ENCODE measurements around the gene GRID2. TPM values are rescaled to one million over a fixed set of nuclear protein-coding genes. Genes with fewer than 3 reads are reported as not detected.

GRID2 gene
- total and polyA plus RNA-seq, 2 donors (not counting 1 experiment from before 2014, with no cell fraction given) = under 0.01 to 0.02 TPM

DNA sequence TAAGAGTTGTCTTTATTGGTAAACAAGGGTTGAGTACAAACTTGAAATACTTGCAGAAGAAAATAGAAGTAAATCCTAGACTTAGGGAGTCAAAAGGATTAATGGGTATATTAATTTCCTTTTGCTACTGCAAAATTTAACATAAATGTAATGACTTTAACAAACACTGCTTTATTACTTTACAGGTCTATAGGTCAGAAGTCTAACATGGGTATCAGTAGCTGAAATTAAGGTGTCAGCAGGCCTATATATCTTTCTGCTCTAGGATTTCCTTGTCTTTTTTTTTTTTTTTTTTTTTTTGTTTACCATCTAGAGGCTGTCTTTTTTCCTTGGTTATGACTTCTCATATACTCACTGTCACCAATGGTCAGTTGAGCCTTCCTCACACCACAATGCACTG is 220.4 kb downstream of the GRID2 start:
- H3K27ac ChIP-seq (ENCODE audit: insufficient read depth, low read length) = no peak overlapping the region
- H2AFZ ChIP-seq (ENCODE audit: low read length) = no peak overlapping the region
- H3K4me1 ChIP-seq (ENCODE audit: control insufficient read depth, extremely low read depth, insufficient read depth, low read length) = no peaks in the 10 kb centered on the region
- no peak overlapping the region for H3K9ac ChIP-seq (ENCODE audit: insufficient read depth, low read length)
- no peaks in the 10 kb centered on the region for H3K9me3 ChIP-seq (ENCODE audit: control insufficient read depth, insufficient read depth, low read depth, low read length)
- no peak for TF ChIP-seq EZH2 (IDR thresholded peaks at IDR 0.05; ENCODE audit: low read length, missing control alignments)
- TF ChIP-seq, protein P1, sequence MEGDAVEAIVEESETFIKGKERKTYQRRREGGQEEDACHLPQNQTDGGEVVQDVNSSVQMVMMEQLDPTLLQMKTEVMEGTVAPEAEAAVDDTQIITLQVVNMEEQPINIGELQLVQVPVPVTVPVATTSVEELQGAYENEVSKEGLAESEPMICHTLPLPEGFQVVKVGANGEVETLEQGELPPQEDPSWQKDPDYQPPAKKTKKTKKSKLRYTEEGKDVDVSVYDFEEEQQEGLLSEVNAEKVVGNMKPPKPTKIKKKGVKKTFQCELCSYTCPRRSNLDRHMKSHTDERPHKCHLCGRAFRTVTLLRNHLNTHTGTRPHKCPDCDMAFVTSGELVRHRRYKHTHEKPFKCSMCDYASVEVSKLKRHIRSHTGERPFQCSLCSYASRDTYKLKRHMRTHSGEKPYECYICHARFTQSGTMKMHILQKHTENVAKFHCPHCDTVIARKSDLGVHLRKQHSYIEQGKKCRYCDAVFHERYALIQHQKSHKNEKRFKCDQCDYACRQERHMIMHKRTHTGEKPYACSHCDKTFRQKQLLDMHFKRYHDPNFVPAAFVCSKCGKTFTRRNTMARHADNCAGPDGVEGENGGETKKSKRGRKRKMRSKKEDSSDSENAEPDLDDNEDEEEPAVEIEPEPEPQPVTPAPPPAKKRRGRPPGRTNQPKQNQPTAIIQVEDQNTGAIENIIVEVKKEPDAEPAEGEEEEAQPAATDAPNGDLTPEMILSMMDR (conservative IDR thresholded peaks at IDR 0.05 in 1 of 2, IDR thresholded peaks at IDR 0.05 in 1 of 2; ENCODE audit: low read depth in 1 of 2, low read length in 2 of 2) = no peak
- H3K4me3 ChIP-seq (replicated peaks in 1 of 4; ENCODE audit: control extremely low read depth in 1 of 4, insufficient read depth in 1 of 4, low read depth in 3 of 4, low read length in 4 of 4) = no peak overlapping the region
- H3K27me3 ChIP-seq (ENCODE audit: control insufficient read depth, insufficient read depth, low read length) = no peaks in the 10 kb centered on the region
- DNase-seq (ENCODE audit: low read depth in 2 of 2) = no peak
- no peak overlapping the region for H3K4me2 ChIP-seq (ENCODE audit: extremely low read depth, insufficient read depth, low read length)
- H4K20me1 ChIP-seq (ENCODE audit: control insufficient read depth, extremely low read depth, insufficient read depth, low read length) = no peaks in the 10 kb centered on the region
- H3K36me3 ChIP-seq (ENCODE audit: control insufficient read depth, insufficient read depth, low read length) = no peaks in the 10 kb centered on the region
- H3K79me2 ChIP-seq (ENCODE audit: control insufficient read depth, insufficient read depth, low read length) = no peaks in the 10 kb centered on the region

DNA sequence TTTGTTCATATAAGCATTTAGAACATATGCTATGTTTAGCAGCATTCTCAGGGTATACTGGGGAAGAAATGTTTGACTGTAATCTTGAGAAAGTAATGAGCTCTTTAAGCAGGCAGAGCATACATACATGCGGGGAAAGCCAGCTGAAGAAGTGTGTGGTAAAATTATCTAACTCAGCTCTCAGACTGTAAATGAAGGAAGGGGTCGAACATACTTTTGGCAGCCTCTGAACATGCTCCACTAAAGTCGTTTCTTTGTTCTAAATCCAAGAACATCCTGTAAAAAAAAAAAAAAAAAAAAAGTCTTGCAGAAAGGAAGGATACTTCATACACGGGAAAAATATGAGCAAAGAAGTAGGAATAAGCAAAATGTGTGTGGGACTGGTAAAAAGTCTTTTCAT is 224.8 kb downstream of the GRID2 start:
- Histone ChIP-seq H3K4me3 (replicated peaks in 1 of 4; ENCODE audit: control extremely low read depth in 1 of 4, insufficient read depth in 1 of 4, low read depth in 3 of 4, low read length in 4 of 4) (no peak overlapping the region), H3K27ac (ENCODE audit: insufficient read depth, low read length) (no peak overlapping the region), H3K27me3 (ENCODE audit: control insufficient read depth, insufficient read depth, low read length) (no peaks in the 10 kb centered on the region), H2AFZ (ENCODE audit: low read length) (no peak overlapping the region), H4K20me1 (ENCODE audit: control insufficient read depth, extremely low read depth, insufficient read depth, low read length) (no peaks in the 10 kb centered on the region), H3K79me2 (ENCODE audit: control insufficient read depth, insufficient read depth, low read length) (no peaks in the 10 kb centered on the region), H3K9ac (ENCODE audit: insufficient read depth, low read length) (no peak overlapping the region), H3K4me1 (ENCODE audit: control insufficient read depth, extremely low read depth, insufficient read depth, low read length) (no peaks in the 10 kb centered on the region), H3K36me3 (ENCODE audit: control insufficient read depth, insufficient read depth, low read length) (no peaks in the 10 kb centered on the region), H3K4me2 (ENCODE audit: extremely low read depth, insufficient read depth, low read length) (no peak overlapping the region), H3K9me3 (ENCODE audit: control insufficient read depth, insufficient read depth, low read depth, low read length) (no peaks in the 10 kb centered on the region)
- TF ChIP-seq, protein P1 (conservative IDR thresholded peaks at IDR 0.05 in 1 of 2, IDR thresholded peaks at IDR 0.05 in 1 of 2; ENCODE audit: low read depth in 1 of 2, low read length in 2 of 2) = no peak
- no peak for TF ChIP-seq EZH2 (IDR thresholded peaks at IDR 0.05; ENCODE audit: low read length, missing control alignments)
- no peak for DNase-seq (ENCODE audit: low read depth in 2 of 2)

DNA sequence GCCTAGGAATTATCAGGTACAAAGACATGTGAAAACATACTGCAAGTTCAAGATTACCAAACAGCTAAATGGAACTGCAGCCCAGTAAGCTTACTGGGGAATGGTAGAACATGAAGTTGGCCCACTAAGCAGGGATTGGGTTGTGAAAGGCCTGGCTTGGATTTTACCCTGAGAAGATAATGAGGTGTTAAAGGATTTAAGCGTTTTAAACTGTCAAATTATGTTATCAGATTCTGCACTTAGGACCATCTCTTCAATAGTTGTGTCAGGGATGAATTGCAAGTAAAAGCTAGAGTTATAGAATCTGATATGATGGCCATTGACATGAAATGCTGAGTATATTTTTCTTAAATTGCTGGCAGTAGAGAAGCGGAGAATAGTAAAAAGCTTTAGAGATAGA is 225.7 kb downstream of the GRID2 start:
- no peaks in the 10 kb centered on the region for H3K9me3 ChIP-seq (ENCODE audit: control insufficient read depth, insufficient read depth, low read depth, low read length)
- no peaks in the 10 kb centered on the region for H3K4me1 ChIP-seq (ENCODE audit: control insufficient read depth, extremely low read depth, insufficient read depth, low read length)
- no peaks in the 10 kb centered on the region for H4K20me1 ChIP-seq (ENCODE audit: control insufficient read depth, extremely low read depth, insufficient read depth, low read length)
- no peaks in the 10 kb centered on the region for H3K79me2 ChIP-seq (ENCODE audit: control insufficient read depth, insufficient read depth, low read length)
- no peaks in the 10 kb centered on the region for H3K27me3 ChIP-seq (ENCODE audit: control insufficient read depth, insufficient read depth, low read length)
- no peak overlapping the region for H3K9ac ChIP-seq (ENCODE audit: insufficient read depth, low read length)
- no peak overlapping the region for H3K27ac ChIP-seq (ENCODE audit: insufficient read depth, low read length)
- H2AFZ ChIP-seq (ENCODE audit: low read length) = no peak overlapping the region
- DNase-seq (ENCODE audit: low read depth in 2 of 2) = no peak
- no peak overlapping the region for H3K4me3 ChIP-seq (replicated peaks in 1 of 4; ENCODE audit: control extremely low read depth in 1 of 4, insufficient read depth in 1 of 4, low read depth in 3 of 4, low read length in 4 of 4)
- no peak overlapping the region for H3K4me2 ChIP-seq (ENCODE audit: extremely low read depth, insufficient read depth, low read length)
- no peak for TF ChIP-seq EZH2 (IDR thresholded peaks at IDR 0.05; ENCODE audit: low read length, missing control alignments)
- TF ChIP-seq, protein P1 (conservative IDR thresholded peaks at IDR 0.05 in 1 of 2, IDR thresholded peaks at IDR 0.05 in 1 of 2; ENCODE audit: low read depth in 1 of 2, low read length in 2 of 2) = no peak
- no peaks in the 10 kb centered on the region for H3K36me3 ChIP-seq (ENCODE audit: control insufficient read depth, insufficient read depth, low read length)

All from fibroblast of lung (primary cell).